H1 (cell line): ENCODE results near the gene ARL14EPL. TPM values are rescaled to one million over a fixed set of nuclear protein-coding genes. Genes with fewer than 3 reads are reported as not detected.

ENCODE experiments used
- CTCF ChIA-PET: fragments of 300-600 bp; sonication (Branson Sonifier 250); formaldehyde crosslinking; loops from one replicate; lab custom pipeline; 2021; ENCODE audit not compliant: partially characterized antibody; lab: Charles Lee
- POLR2A ChIA-PET: fragments of 300-600 bp; sonication (Branson Sonifier 250); formaldehyde crosslinking; loops from one replicate; lab custom pipeline; 2021; ENCODE audit warnings: inconsistent platforms; ENCODE audit not compliant: partially characterized antibody; lab: Charles Lee
- DNase-seq, 2 experiments: peaks; one replicate each; pipeline versions ENCODE4 v3.0.0 to v3.0.0-alpha.2; 2010 to 2022; ENCODE audit warnings: low spot score in 2 of 2, low read depth in 1 of 2, mixed read lengths in 1 of 2
- FAIRE-seq: peaks from 2 replicates; lab custom pipeline; 2011; peaks lifted over from hg19 to GRCh38; lab: Jason Lieb, UNC
- H2AFZ ChIP-seq: 2 replicates; pipeline ENCODE4 v1.8.1; 2012; ENCODE audit warnings: low read length, inconsistent platforms
- H2AK5ac ChIP-seq: 2 replicates; pipeline ENCODE4 v1.6.1; 2013; ENCODE audit warnings: low read depth, low read length
- H2BK120ac ChIP-seq: replicated peaks from 2 replicates; pipeline ENCODE3; 2013; ENCODE audit warnings: low read depth, low read length, inconsistent platforms
- H2BK12ac ChIP-seq: 2 replicates; pipeline ENCODE4 v1.6.1; 2013; ENCODE audit warnings: low read depth, low read length
- H2BK15ac ChIP-seq: 2 replicates; pipeline ENCODE4 v1.6.1; 2013; ENCODE audit warnings: low read length
- H2BK20ac ChIP-seq: 2 replicates; pipeline ENCODE4 v1.6.1; 2013; ENCODE audit warnings: low read length
- H2BK5ac ChIP-seq: 2 replicates; pipeline ENCODE4 v1.6.1; 2013; ENCODE audit warnings: low read depth, low read length
- H3K14ac ChIP-seq: 2 replicates; pipeline ENCODE4 v1.6.1; 2013; ENCODE audit warnings: inconsistent platforms; ENCODE audit not compliant: insufficient read length
- H3K18ac ChIP-seq: 2 replicates; pipeline ENCODE4 v1.6.1; 2013; ENCODE audit warnings: low read length; ENCODE audit errors: extremely low read depth
- H3K23ac ChIP-seq: 2 replicates; pipeline ENCODE4 v1.6.1; 2013; ENCODE audit warnings: inconsistent platforms; ENCODE audit not compliant: insufficient read length
- H3K23me2 ChIP-seq: 2 replicates; pipeline ENCODE4 v1.6.1; 2013; ENCODE audit warnings: low read depth, low read length
- H3K27ac ChIP-seq: 2 replicates; pipeline ENCODE4 v1.6.1; 2011; ENCODE audit warnings: low read depth, low read length, inconsistent platforms
- H3K27me3 ChIP-seq, 4 experiments: replicated peaks in 1 of 4; 1 replicate in 1 of 4; 2 replicates in 3 of 4; pipeline versions ENCODE4 v1.6.1 to v1.8.1; 2011 to 2013; ENCODE audit warnings: low read length in 3 of 4, mild to moderate bottlenecking in 3 of 4, inconsistent platforms in 2 of 4, mixed read lengths in 2 of 4, moderate library complexity in 1 of 4; ENCODE audit not compliant: control insufficient read depth in 3 of 4, insufficient read depth in 3 of 4; ENCODE audit errors: extremely low read depth in 1 of 4
- H3K36me3 ChIP-seq, 4 experiments: 2 replicates each; pipeline versions ENCODE4 v1.6.1 to v1.8.1; 2011 to 2013; ENCODE audit warnings: mild to moderate bottlenecking in 4 of 4, low read length in 3 of 4, moderate library complexity in 2 of 4, control low read depth in 1 of 4, inconsistent platforms in 1 of 4; ENCODE audit not compliant: insufficient read depth in 4 of 4, control insufficient read depth in 2 of 4
- H3K4ac ChIP-seq: replicated peaks from 2 replicates; pipeline ENCODE3; 2013; ENCODE audit warnings: low read length, low read depth, mixed read lengths, inconsistent platforms; ENCODE audit not compliant: insufficient read length
- H3K4me1 ChIP-seq, 4 experiments: replicated peaks in 1 of 4; 1 replicate in 1 of 4; 2 replicates in 3 of 4; pipeline versions ENCODE4 v1.6.1 to v1.8.1; 2011 to 2013; ENCODE audit warnings: low read length in 3 of 4, inconsistent platforms in 2 of 4, mixed read lengths in 1 of 4; ENCODE audit not compliant: insufficient read depth in 4 of 4, control insufficient read depth in 3 of 4
- H3K4me2 ChIP-seq, 2 experiments: 2 replicates each; pipeline versions ENCODE4 v1.6.1 to v1.8.1; 2011 to 2013; ENCODE audit warnings: low read depth in 2 of 2, low read length in 2 of 2, control low read depth in 1 of 2, inconsistent platforms in 1 of 2, mild to moderate bottlenecking in 1 of 2; ENCODE audit not compliant: insufficient read depth in 1 of 2
- H3K4me3 ChIP-seq, 4 experiments: fragments of 200-600, 300-600 bp in 1 of 4; sonication (generic), shearing (Covaris generic), sonication (Bioruptor Twin) in 1 of 4; 2 replicates each; pipeline versions ENCODE4 v1.5.1 to v1.8.1; 2011 to 2016; ENCODE audit warnings: low read length in 4 of 4, low read depth in 3 of 4, control low read depth in 2 of 4, inconsistent platforms in 2 of 4, mild to moderate bottlenecking in 2 of 4, mixed read lengths in 1 of 4, moderate library complexity in 1 of 4; ENCODE audit not compliant: insufficient read depth in 2 of 4; ENCODE audit errors: extremely low read depth in 1 of 4
- H3K56ac ChIP-seq: replicated peaks from 2 replicates; pipeline ENCODE3; 2013; ENCODE audit warnings: low read depth, mild to moderate bottlenecking, mixed read lengths, low read length, inconsistent platforms; ENCODE audit not compliant: insufficient read length
- H3K79me1 ChIP-seq: 2 replicates; pipeline ENCODE4 v1.6.1; 2013; ENCODE audit warnings: low read depth, low read length, control low read depth
- H3K79me2 ChIP-seq, 2 experiments: 2 replicates each; pipeline versions ENCODE4 v1.6.1 to v1.8.1; 2012 to 2013; ENCODE audit warnings: low read length in 2 of 2, mild to moderate bottlenecking in 2 of 2, inconsistent platforms in 1 of 2; ENCODE audit not compliant: insufficient read depth in 2 of 2, control insufficient read depth in 1 of 2
- H3K9ac ChIP-seq, 4 experiments: replicated peaks in 1 of 4; 1 replicate in 1 of 4; 2 replicates in 3 of 4; pipeline versions ENCODE4 v1.6.1 to v1.8.1; 2011 to 2013; ENCODE audit warnings: low read depth in 3 of 4, low read length in 3 of 4, control low read depth in 2 of 4, mild to moderate bottlenecking in 2 of 4, moderate library complexity in 2 of 4, inconsistent platforms in 1 of 4; ENCODE audit errors: extremely low read depth in 1 of 4
- H3K9me3 ChIP-seq, 2 experiments: 2 replicates each; pipeline versions ENCODE4 v1.6.1 to v1.8.1; 2012 to 2013; ENCODE audit warnings: mild to moderate bottlenecking in 2 of 2, moderate library complexity in 2 of 2, control low read depth in 1 of 2, inconsistent platforms in 1 of 2, low read depth in 1 of 2, low read length in 1 of 2, mixed read lengths in 1 of 2; ENCODE audit not compliant: insufficient read depth in 2 of 2
- H4K20me1 ChIP-seq, 2 experiments: replicated peaks in 1 of 2; 2 replicates each; pipeline versions ENCODE3 to v1.8.1; 2011 to 2013; ENCODE audit warnings: inconsistent platforms in 2 of 2, low read length in 2 of 2, mild to moderate bottlenecking in 1 of 2; ENCODE audit not compliant: insufficient read depth in 2 of 2, control insufficient read depth in 1 of 2
- H4K5ac ChIP-seq: 2 replicates; pipeline ENCODE4 v1.6.1; 2013; ENCODE audit warnings: low read length, low read depth, mixed read lengths, inconsistent platforms; ENCODE audit not compliant: insufficient read length
- H4K8ac ChIP-seq: 2 replicates; pipeline ENCODE4 v1.8.0; 2013; ENCODE audit warnings: mild to moderate bottlenecking, moderate library complexity, low read length, inconsistent platforms; ENCODE audit not compliant: insufficient read depth; ENCODE audit errors: extremely low read depth
- H4K91ac ChIP-seq: replicated peaks from 2 replicates; pipeline ENCODE3; 2013; ENCODE audit warnings: low read length, mixed read lengths, inconsistent platforms; ENCODE audit not compliant: insufficient read length
- ASH2L ChIP-seq: fragments of 200-600, 300-600 bp; sonication (generic); IDR thresholded peaks from one replicate; pipeline ENCODE4 v1.7.1; 2017; ENCODE audit warnings: low read length
- BCL11A ChIP-seq, 2 experiments: IDR thresholded peaks; one replicate each; pipeline ENCODE4 v1.6.1; 2011; ENCODE audit warnings: low read depth in 2 of 2, low read length in 2 of 2, mild to moderate bottlenecking in 2 of 2
- CTBP2 ChIP-seq: IDR thresholded peaks from 2 replicates; pipeline ENCODE4 v1.7.0; 2011; ENCODE audit warnings: borderline replicate concordance, mild to moderate bottlenecking, moderate library complexity, mixed read lengths, low read length; ENCODE audit not compliant: insufficient read depth, insufficient read length
- SIRT6 ChIP-seq: IDR thresholded peaks from one replicate; pipeline ENCODE4 v1.7.1; 2012; ENCODE audit warnings: low read length, inconsistent platforms
- SUZ12 ChIP-seq: fragments of 200-600 bp; sonication (generic); IDR thresholded peaks from 2 replicates; pipeline ENCODE4 v1.6.1; 2012; ENCODE audit warnings: mild to moderate bottlenecking, inconsistent platforms, low read length, moderate library complexity, mixed read lengths
- TAF7 ChIP-seq: optimal IDR thresholded peaks from 2 replicates; pipeline ENCODE3; 2011; ENCODE audit warnings: low read depth, mild to moderate bottlenecking, inconsistent platforms, low read length, moderate library complexity, borderline replicate concordance
- TBP ChIP-seq: IDR thresholded peaks from 2 replicates; pipeline ENCODE4 v1.6.1; 2011; ENCODE audit warnings: low read depth, low read length, improper control_type of control experiment
- YY1 ChIP-seq: IDR thresholded peaks from 2 replicates; pipeline ENCODE4 v1.6.1; 2011; ENCODE audit warnings: low read depth, mild to moderate bottlenecking, low read length
- WGBS, 2 experiments: shearing (Covaris generic) in 1 of 2; methylation state at CpG; one replicate each; pipeline versions ENCODE4 v1.1.6 to v1.1.7; 2013 to 2015; ENCODE audit warnings: low lambda C conversion rate in 2 of 2, mixed read lengths in 2 of 2, inconsistent platforms in 1 of 2, low coverage in 1 of 2, missing lambda C conversion rate in 1 of 2; ENCODE audit not compliant: insufficient replicate concordance in 2 of 2, insufficient coverage in 1 of 2, insufficient read length in 1 of 2; ENCODE audit errors: extremely low coverage in 1 of 2, missing lambda C conversion rate in 1 of 2; 5-methylcytosine and 5-hydroxymethylcytosine counted together
- polyA plus RNA-seq, 7 experiments: library from polyadenylated mRNA; depleted of rRNA in 3 of 7; stranded (reverse) in 5 of 7; unstranded in 2 of 7; fragments of >200 nt in 5 of 7; fragments of 200-250 nt in 2 of 7; gene quantifications; 1 replicate in 5 of 7; 2 replicates in 1 of 7; 4 replicates in 1 of 7; pipeline versions ENCODE4 v1.2.1 to v1.2.3, GENCODE V29; 2011 to 2013; ENCODE audit warnings: missing spikeins in 2 of 7, mixed read lengths in 2 of 7
- total RNA-seq: library from RNA; stranded (reverse); fragmentation: NEBNext Ultra II Directional; extraction: Animal tissue kit (Norgen Biotek cat#: 25700); gene quantifications from 2 replicates; pipeline ENCODE4 v1.2.1, GENCODE V29; 2021
- TF ChIP-seq, protein P1 (sequence below): IDR thresholded peaks from 2 replicates; pipeline ENCODE4 v1.6.1; 2012; ENCODE audit warnings: low read length, inconsistent platforms

Gene ARL14EPL
- total and polyA plus RNA-seq, 2 of the 8 experiments (the other 6 are each of a cell fraction or from before 2014, with no cell fraction given): not detected

DNA sequence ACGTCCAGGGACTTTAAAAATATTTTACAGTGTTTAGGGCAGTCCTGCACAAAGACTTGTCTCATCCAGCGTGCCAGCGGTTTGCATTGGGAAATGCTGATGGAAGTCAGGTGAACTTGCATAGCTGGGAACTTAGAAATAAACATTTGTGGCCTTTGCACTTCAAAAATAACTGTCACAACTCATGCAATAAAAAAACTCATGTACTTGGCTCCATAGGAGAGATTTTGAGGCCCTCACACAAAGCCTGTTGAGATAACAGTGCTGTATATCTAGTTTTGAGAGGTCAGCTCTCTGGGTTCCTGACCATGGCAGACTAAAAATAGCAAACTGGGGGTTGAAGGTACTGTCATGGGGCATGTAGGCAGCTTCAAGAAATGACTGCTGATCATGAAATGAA lies 58.0 kb downstream of the ARL14EPL start:
- Histone ChIP-seq H2BK12ac (no peak overlapping the region), H3K18ac (no peak overlapping the region), H3K9ac (no peak overlapping the region), H2BK15ac (no peak overlapping the region), H2BK5ac (no peak overlapping the region), H3K79me2 (peaks cover 0 to 32% of the 10 kb centered on the region in 2 experiments; a peak in 3 of 4 replicates), H3K27ac (no peak overlapping the region), H2AFZ (no peak overlapping the region), H3K23me2 (no peaks in the 10 kb centered on the region; the same call in 1 of the 2 replicates), H3K4me3 (no peak overlapping the region), H3K4me2 (no peak overlapping the region), H3K9me3 (no peaks in the 10 kb centered on the region), H4K91ac (no peak overlapping the region), H4K20me1 (peaks cover 0 to 2% of the 10 kb centered on the region in 2 experiments), H3K14ac (no peak overlapping the region), H2BK20ac (no peak overlapping the region), H3K79me1 (no peaks in the 10 kb centered on the region), H3K23ac (no peak overlapping the region), H4K8ac (no peak overlapping the region), H3K36me3 (peaks cover 2 to 41% (median 17%) of the 10 kb centered on the region in 4 experiments; a peak in 7 of 8 replicates), H3K4me1 (no peaks in the 10 kb centered on the region), H2AK5ac (no peak overlapping the region), H3K27me3 (no peaks in the 10 kb centered on the region), H4K5ac (no peak overlapping the region), H2BK120ac (no peak overlapping the region), H3K4ac (no peak overlapping the region), H3K56ac (no peak overlapping the region)
- DNase-seq (no peak), FAIRE-seq (no peak)
- WGBS, 2 experiments: 83% methylated on average over 3 of the region's 3 CpGs; no CpG with 5 or more reads in 1 of the 2 experiments
- POLR2A ChIA-PET: no interaction called here
- CTCF ChIA-PET: no interaction called here
- TF ChIP-seq ASH2L (no peak), YY1 (no peak), SIRT6 (no peak), CTBP2 (no peak), BCL11A (IDR thresholded peaks at IDR 0.05; ENCODE audit: low read depth in 2 of 2, low read length in 2 of 2) (no peak), TBP (no peak), TAF7 (no peak), SUZ12 (no peak)
- TF ChIP-seq, protein P1, sequence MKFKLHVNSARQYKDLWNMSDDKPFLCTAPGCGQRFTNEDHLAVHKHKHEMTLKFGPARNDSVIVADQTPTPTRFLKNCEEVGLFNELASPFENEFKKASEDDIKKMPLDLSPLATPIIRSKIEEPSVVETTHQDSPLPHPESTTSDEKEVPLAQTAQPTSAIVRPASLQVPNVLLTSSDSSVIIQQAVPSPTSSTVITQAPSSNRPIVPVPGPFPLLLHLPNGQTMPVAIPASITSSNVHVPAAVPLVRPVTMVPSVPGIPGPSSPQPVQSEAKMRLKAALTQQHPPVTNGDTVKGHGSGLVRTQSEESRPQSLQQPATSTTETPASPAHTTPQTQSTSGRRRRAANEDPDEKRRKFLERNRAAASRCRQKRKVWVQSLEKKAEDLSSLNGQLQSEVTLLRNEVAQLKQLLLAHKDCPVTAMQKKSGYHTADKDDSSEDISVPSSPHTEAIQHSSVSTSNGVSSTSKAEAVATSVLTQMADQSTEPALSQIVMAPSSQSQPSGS: no peak
